Prostate gland (tissue), 2 donors: ENCODE data around the gene SLC46A1.

Source experiments
- POLR2A ChIP-seq: fragments of 450-650 bp; IDR thresholded peaks from one replicate; pipeline ENCODE4 v1.6.1; 2016; ENCODE audit warnings: antibody characterized with exemption, mild to moderate bottlenecking
- POLR2AphosphoS5 ChIP-seq: sonication (generic); formaldehyde crosslinking; IDR thresholded peaks from one replicate; pipeline ENCODE4 v1.6.1; 2017; ENCODE audit warnings: antibody characterized with exemption
- TF ChIP-seq, protein P1 (sequence below), 4 experiments: fragments of 200-600 bp in 2 of 4; fragments of 450-650 bp in 2 of 4; sonication (generic) in 2 of 4; IDR thresholded peaks; 1 replicate in 3 of 4; 2 replicates in 1 of 4; pipeline ENCODE4 v1.5.1; 2016 to 2019; ENCODE audit warnings: antibody characterized with exemption in 4 of 4, mild to moderate bottlenecking in 2 of 4, moderate library complexity in 2 of 4

DNA sequence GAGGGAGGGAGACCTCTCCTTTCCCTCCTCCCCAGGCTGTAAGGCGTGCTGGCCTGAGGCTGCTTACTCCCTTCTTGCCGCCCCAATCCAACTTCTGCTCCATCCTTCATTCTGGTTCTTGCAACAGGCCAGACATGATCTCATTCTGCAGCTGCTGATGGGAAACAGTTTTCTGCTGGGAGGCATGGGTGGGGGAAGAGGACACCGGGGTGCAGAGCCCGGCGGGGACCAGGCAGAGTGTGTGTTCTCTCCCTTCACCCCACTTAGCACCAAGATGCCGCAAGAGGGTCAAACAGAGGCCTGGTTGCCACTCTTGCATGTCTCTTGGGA is 33.1 kb downstream of the SLC46A1 start:
- TF ChIP-seq, protein P1, sequence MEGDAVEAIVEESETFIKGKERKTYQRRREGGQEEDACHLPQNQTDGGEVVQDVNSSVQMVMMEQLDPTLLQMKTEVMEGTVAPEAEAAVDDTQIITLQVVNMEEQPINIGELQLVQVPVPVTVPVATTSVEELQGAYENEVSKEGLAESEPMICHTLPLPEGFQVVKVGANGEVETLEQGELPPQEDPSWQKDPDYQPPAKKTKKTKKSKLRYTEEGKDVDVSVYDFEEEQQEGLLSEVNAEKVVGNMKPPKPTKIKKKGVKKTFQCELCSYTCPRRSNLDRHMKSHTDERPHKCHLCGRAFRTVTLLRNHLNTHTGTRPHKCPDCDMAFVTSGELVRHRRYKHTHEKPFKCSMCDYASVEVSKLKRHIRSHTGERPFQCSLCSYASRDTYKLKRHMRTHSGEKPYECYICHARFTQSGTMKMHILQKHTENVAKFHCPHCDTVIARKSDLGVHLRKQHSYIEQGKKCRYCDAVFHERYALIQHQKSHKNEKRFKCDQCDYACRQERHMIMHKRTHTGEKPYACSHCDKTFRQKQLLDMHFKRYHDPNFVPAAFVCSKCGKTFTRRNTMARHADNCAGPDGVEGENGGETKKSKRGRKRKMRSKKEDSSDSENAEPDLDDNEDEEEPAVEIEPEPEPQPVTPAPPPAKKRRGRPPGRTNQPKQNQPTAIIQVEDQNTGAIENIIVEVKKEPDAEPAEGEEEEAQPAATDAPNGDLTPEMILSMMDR (IDR thresholded peaks at IDR 0.05), result no peak
- TF ChIP-seq POLR2A (no peak), POLR2AphosphoS5 (no peak)
